Endothelial cell of umbilical vein (primary cell): Measurements from ENCODE around the gene GGNBP2. TPM values are rescaled to one million over a fixed set of nuclear protein-coding genes. Genes with fewer than 3 reads are reported as not detected.
A peak's percentile ranks its signal among the peaks of the same experiment; 100 is the strongest.

Source experiments
- BruUV-seq: library from RNA; stranded (reverse); fragments of 400-500 nt; replicated peaks from 2 replicates; lab custom pipeline; 2021; lab: Mats Ljungman, UMichigan
- CTCF ChIA-PET: fragments of 300-600, 350-600 bp; sonication (Branson Sonifier 250); formaldehyde crosslinking; loops from one replicate; lab custom pipeline; 2021; ENCODE audit warnings: antibody characterized with exemption, inconsistent platforms; lab: Charles Lee
- POLR2A ChIA-PET: fragments of 300-600, 350-600 bp; sonication (Branson Sonifier 250); formaldehyde crosslinking; loops from one replicate; lab custom pipeline; 2021; ENCODE audit warnings: antibody characterized with exemption, inconsistent platforms; lab: Charles Lee
- DNase-seq: peaks from one replicate; pipeline ENCODE4 v3.0.0-alpha.2; 2011; ENCODE audit warnings: low read depth, low spot score
- FAIRE-seq: peaks from 2 replicates; lab custom pipeline; 2011; peaks lifted over from hg19 to GRCh38; lab: Jason Lieb, UNC
- H2AFZ ChIP-seq: 2 replicates; pipeline ENCODE4 v1.6.0; 2012; ENCODE audit warnings: low read depth, low read length, control low read depth, inconsistent platforms
- H3K27ac ChIP-seq: 2 replicates; pipeline ENCODE4 v1.5.1; 2011; ENCODE audit warnings: low read depth, mild to moderate bottlenecking, control low read depth, low read length, moderate library complexity; ENCODE audit not compliant: insufficient read depth
- H3K27me3 ChIP-seq, 2 experiments: 2 replicates each; pipeline versions ENCODE4 v1.6.0 to v1.6.1; 2011; ENCODE audit warnings: low read length in 2 of 2, mixed read lengths in 1 of 2; ENCODE audit not compliant: control insufficient read depth in 2 of 2, insufficient read depth in 2 of 2
- H3K36me3 ChIP-seq, 2 experiments: 2 replicates in 1 of 2; 3 replicates in 1 of 2; pipeline ENCODE4 v1.5.1; 2011; ENCODE audit warnings: low read length in 2 of 2, mild to moderate bottlenecking in 1 of 2, moderate library complexity in 1 of 2; ENCODE audit not compliant: control insufficient read depth in 2 of 2, insufficient read depth in 2 of 2; ENCODE audit errors: extremely low read depth in 1 of 2
- H3K4me1 ChIP-seq: 3 replicates; pipeline ENCODE4 v1.5.1; 2011; ENCODE audit warnings: mild to moderate bottlenecking, low read length; ENCODE audit not compliant: control insufficient read depth, insufficient read depth; ENCODE audit errors: extremely low read depth
- H3K4me2 ChIP-seq: 2 replicates; pipeline ENCODE4 v1.6.1; 2011; ENCODE audit warnings: low read length, control low read depth, mixed read lengths; ENCODE audit not compliant: insufficient read depth
- H3K4me3 ChIP-seq, 3 experiments: fragments of 200-600 bp in 1 of 3; sonication (generic), shearing (Covaris generic) in 1 of 3; replicated peaks in 1 of 3; 2 replicates each; pipeline ENCODE4 v1.5.1; 2011 to 2016; ENCODE audit warnings: control low read depth in 3 of 3, low read length in 3 of 3, mild to moderate bottlenecking in 2 of 3, inconsistent platforms in 1 of 3, low read depth in 1 of 3, moderate library complexity in 1 of 3; ENCODE audit not compliant: insufficient read depth in 1 of 3
- H3K79me2 ChIP-seq: 2 replicates; pipeline ENCODE4 v1.6.0; 2012; ENCODE audit warnings: low read length, inconsistent platforms; ENCODE audit not compliant: control insufficient read depth, insufficient read depth
- H3K9ac ChIP-seq: replicated peaks from 2 replicates; pipeline ENCODE3; 2011; ENCODE audit warnings: low read length, control low read depth; ENCODE audit not compliant: insufficient read depth; ENCODE audit errors: extremely low read depth
- H3K9me1 ChIP-seq: replicated peaks from 3 replicates; pipeline ENCODE4 v1.6.0; 2011; ENCODE audit warnings: mild to moderate bottlenecking, low read length; ENCODE audit not compliant: control insufficient read depth, insufficient read depth; ENCODE audit errors: extremely low read depth
- H3K9me3 ChIP-seq: replicated peaks from 2 replicates; pipeline ENCODE4 v1.5.1; 2012; ENCODE audit warnings: low read length, inconsistent platforms; ENCODE audit not compliant: control insufficient read depth, insufficient read depth
- H4K20me1 ChIP-seq: replicated peaks from 2 replicates; pipeline ENCODE3; 2011; ENCODE audit warnings: mild to moderate bottlenecking, low read length; ENCODE audit not compliant: control insufficient read depth, insufficient read depth; ENCODE audit errors: extremely low read depth
- FOS ChIP-seq: IDR thresholded peaks from 2 replicates; pipeline ENCODE4 v1.6.1; 2011; ENCODE audit warnings: mild to moderate bottlenecking, low read length, moderate library complexity, borderline replicate concordance; ENCODE audit not compliant: insufficient read depth
- GATA2 ChIP-seq: IDR thresholded peaks from 2 replicates; pipeline ENCODE4 v1.7.0; 2011; ENCODE audit warnings: low read depth, mild to moderate bottlenecking, moderate library complexity, mixed read lengths, low read length; ENCODE audit not compliant: insufficient read length, insufficient read depth
- JUN ChIP-seq: IDR thresholded peaks from 2 replicates; pipeline ENCODE4 v1.6.1; 2011; ENCODE audit warnings: borderline replicate concordance, low read depth; ENCODE audit not compliant: insufficient read length, insufficient read depth
- dilution Hi-C: fragments of 300-500 bp; cut with MboI; formaldehyde crosslinking; loops from one replicate; pipeline ENCODE4 v1.15.0; 2019; ENCODE audit warnings: low sequenced_read_pairs; ENCODE audit not compliant: extremely low pct_ligation_motif_present
- intact Hi-C: fragments of 100-400 bp; cut with micrococcal nuclease; formaldehyde crosslinking; loops from one replicate; pipeline ENCODE4 v1.10.0; 2022
- polyA plus RNA-seq, 4 experiments: library from polyadenylated mRNA; depleted of rRNA in 3 of 4; stranded (reverse) in 3 of 4; unstranded in 1 of 4; fragments of >200 nt; gene quantifications; 2 replicates each; pipeline versions ENCODE4 v1.2.1 to v1.2.3, GENCODE V29; 2011 to 2012; ENCODE audit warnings: missing spikeins in 1 of 4
- total RNA-seq: library from RNA; stranded (reverse); gene quantifications from 2 replicates; pipeline ENCODE4 v1.2.3, GENCODE V29; 2021
- TF ChIP-seq, protein P1 (sequence below), 2 donors: IDR thresholded peaks; 1 replicate in 1 of 2; 2 replicates in 1 of 2; pipeline ENCODE4 v1.5.1; 2011; ENCODE audit warnings: low read length in 2 of 2, mild to moderate bottlenecking in 2 of 2, moderate library complexity in 2 of 2, control low read depth in 1 of 2, inconsistent platforms in 1 of 2, low read depth in 1 of 2; ENCODE audit not compliant: insufficient read depth in 1 of 2; ENCODE audit errors: extremely low read depth in 1 of 2
- TF ChIP-seq, protein P2 (sequence below): IDR thresholded peaks from 2 replicates; pipeline ENCODE4 v1.6.1; 2011; ENCODE audit not compliant: insufficient read depth, insufficient read length

The GGNBP2 gene
- total and polyA plus RNA-seq, 2 donors (not counting 3 experiments of a cell fraction or from before 2014, with no cell fraction given) = 52.6 to 77.6 TPM

DNA sequence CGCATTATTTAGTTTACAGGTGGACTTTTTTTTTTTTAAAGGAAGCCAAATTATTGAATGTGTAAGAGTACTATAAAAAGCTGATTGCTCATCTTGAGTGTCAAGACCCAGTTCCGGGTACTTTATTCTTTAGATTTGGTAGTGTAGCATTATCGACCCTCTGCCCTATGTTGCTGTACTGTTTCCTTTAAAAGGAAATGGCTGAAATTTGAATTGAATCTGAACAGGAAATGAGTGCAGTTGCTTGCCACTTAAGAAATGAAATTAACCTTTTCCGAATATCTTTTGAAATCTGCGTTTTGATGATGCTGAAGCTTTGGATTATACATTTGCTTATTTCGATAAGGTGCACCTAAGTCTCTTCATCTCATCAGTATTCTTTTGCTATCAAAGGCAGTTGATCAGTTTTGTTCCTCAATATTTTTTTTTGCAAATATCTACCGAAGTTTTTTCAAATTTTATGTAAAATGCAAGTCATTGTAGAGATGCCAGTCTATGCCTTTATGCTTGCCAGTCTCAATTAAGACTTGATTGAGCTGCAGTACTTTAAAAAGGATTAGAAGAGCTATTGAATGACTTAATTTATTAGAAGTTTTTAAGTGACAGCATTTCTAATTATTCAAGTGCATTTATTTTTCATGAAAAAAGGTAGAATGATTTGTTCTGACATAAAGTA is 1.8 kb downstream of the GGNBP2 start:
- no TSS peak for BruUV-seq

More for the DNA sequence above, 1.8 kb downstream of the GGNBP2 start:
- Histone ChIP-seq H3K4me2 (peak overlapping the region; percentile 81), H4K20me1 (peaks cover 12% of the 10 kb centered on the region), H3K79me2 (peaks cover 64% of the 10 kb centered on the region), H3K27me3 (no peaks in the 10 kb centered on the region), H3K36me3 (no peaks in the 10 kb centered on the region), H3K9ac (peak overlapping the region; percentile 75), H2AFZ (no peak overlapping the region), H3K4me1 (peaks cover 20% of the 10 kb centered on the region), H3K9me1 (no peaks in the 10 kb centered on the region), H3K9me3 (no peaks in the 10 kb centered on the region), H3K27ac (peak overlapping the region; percentile 59), H3K4me3 (peak overlapping the region; percentile 11 to 99 (median 78))
- FAIRE-seq (no peak), DNase-seq (peak; percentile 67)
- intact Hi-C loops (loop anchor here (5.0 kb wide), 1 partner anchor 811 kb away; no protein-coding TSS in a partner anchor), dilution Hi-C loops (no loop called here)
- ChIA-PET POLR2A (no interaction called here), CTCF (interaction anchor here (4.2 kb wide), 1 partner anchor 11 kb away, joined by 31 read pairs; the partner anchor contains the start of genes MYO19 and PIGW)
- TF ChIP-seq, protein P1, sequence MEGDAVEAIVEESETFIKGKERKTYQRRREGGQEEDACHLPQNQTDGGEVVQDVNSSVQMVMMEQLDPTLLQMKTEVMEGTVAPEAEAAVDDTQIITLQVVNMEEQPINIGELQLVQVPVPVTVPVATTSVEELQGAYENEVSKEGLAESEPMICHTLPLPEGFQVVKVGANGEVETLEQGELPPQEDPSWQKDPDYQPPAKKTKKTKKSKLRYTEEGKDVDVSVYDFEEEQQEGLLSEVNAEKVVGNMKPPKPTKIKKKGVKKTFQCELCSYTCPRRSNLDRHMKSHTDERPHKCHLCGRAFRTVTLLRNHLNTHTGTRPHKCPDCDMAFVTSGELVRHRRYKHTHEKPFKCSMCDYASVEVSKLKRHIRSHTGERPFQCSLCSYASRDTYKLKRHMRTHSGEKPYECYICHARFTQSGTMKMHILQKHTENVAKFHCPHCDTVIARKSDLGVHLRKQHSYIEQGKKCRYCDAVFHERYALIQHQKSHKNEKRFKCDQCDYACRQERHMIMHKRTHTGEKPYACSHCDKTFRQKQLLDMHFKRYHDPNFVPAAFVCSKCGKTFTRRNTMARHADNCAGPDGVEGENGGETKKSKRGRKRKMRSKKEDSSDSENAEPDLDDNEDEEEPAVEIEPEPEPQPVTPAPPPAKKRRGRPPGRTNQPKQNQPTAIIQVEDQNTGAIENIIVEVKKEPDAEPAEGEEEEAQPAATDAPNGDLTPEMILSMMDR (IDR thresholded peaks at IDR 0.05; ENCODE audit: extremely low read depth in 1 of 2, insufficient read depth in 1 of 2, low read depth in 1 of 2, low read length in 2 of 2) = no peak
- TF ChIP-seq FOS (peak; percentile 47), GATA2 (no peak), JUN (peak; percentile 47)
- TF ChIP-seq, protein P2, sequence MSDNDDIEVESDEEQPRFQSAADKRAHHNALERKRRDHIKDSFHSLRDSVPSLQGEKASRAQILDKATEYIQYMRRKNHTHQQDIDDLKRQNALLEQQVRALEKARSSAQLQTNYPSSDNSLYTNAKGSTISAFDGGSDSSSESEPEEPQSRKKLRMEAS = no peak
